ENCODE measurements around the gene CAAP1. TPM values are rescaled to one million over a fixed set of nuclear protein-coding genes. Genes with fewer than 3 reads are reported as not detected.
"Not testable (repeated sequence)": the region's sequence is repeated elsewhere in the genome, so short reads cannot be mapped to it uniquely, and the experiment has no call there.

The CAAP1 gene
- total RNA-seq, 4 donors from 2014 or later, result 13.6 to 18.7 (median 14.8) TPM

GRCh38 chr9:26850995-26851394, 41.6 kb downstream of the CAAP1 start:
- ATAC-seq (ENCODE audit: low FRiP score) (no peak), DNase-seq (ENCODE audit: low spot score) (no peak)
- no peak for TF ChIP-seq CTCF (IDR thresholded peaks at IDR 0.05)

- no peak for ATAC-seq (ENCODE audit: low FRiP score)
- no peak for DNase-seq (ENCODE audit: low spot score)
- no peak for TF ChIP-seq CTCF (IDR thresholded peaks at IDR 0.05)
Measured at GRCh38 chr9:26833792-26834191, 58.8 kb downstream of the CAAP1 start.

DNA sequence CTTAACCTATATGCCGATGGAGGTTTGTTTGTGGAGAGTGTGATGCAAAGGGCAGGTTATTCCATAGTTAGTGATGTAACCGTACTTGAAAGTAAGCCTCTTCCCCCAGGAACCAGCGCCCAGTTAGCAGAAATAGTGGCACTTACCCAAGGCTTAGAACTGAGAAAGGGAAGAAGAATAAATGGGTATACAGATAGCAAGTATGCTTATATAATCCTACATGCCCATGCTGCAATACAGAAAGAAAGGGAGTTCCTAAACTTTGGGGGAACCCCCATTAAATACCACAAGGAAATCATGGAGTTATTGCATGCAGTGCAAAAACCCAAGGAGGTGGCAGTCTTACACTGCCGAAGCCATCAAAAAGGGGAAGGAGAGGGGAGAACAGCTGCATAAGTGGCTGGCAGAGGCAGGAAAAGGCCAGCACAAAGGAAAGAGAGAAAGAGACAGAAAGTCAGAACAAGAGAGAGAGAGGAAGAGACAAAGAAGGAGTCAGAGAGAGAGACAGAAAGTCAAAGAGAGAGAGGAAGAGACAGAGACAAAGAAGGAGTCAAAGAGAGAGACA, 64.1 kb downstream of the CAAP1 start:
- not testable (repeated sequence) for DNase-seq (ENCODE audit: low spot score); ATAC-seq (ENCODE audit: low FRiP score)

DNA sequence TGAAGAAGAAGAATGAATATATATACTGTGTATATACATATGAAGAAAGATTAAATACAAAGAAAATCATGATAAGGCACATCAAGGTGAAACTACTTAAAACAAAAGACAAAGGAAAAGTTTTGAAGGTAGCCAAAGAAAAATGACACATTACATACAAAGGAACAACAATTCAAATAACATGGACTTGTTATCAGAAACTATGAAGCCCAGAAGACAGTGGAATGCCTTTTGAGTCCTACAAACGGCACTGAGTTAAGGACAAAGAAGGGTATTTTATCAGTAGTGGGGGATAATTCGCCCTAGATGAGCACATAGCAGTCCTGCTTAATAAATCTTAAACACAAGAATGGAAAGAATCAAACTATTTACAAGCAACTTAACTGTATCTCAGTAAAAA, 77.8 kb downstream of the CAAP1 start:
- ATAC-seq (ENCODE audit: low FRiP score) (no peak), DNase-seq (ENCODE audit: low spot score) (no peak)
- TF ChIP-seq CTCF (IDR thresholded peaks at IDR 0.05), result no peak

- DNase-seq (ENCODE audit: low spot score) (no peak), ATAC-seq (ENCODE audit: low FRiP score) (no peak)
- no peak for TF ChIP-seq CTCF (IDR thresholded peaks at IDR 0.05)
Measured at GRCh38 chr9:26813247-26813646, 79.4 kb downstream of the CAAP1 start.

DNA sequence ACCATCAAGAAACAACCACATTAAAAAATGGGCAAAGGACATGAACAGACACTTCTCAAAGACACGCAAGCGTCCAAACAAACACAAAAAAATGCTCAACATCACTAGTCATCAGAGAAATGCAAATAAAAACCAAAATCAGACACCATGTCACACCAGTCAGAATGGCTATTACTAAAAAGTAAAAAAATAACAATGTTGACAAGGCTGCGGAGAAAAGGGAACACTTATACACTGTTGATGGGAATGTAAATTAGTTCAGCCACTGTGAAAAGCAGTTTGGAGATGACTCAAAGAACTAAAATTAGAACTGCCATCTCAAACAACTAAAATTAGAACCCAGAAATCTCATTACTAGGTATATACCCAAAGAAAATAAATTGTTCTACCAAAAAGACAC, 80.4 kb downstream of the CAAP1 start:
- DNase-seq (ENCODE audit: low spot score), result no peak
- no peak for TF ChIP-seq CTCF (IDR thresholded peaks at IDR 0.05)
- ATAC-seq (ENCODE audit: low FRiP score), result no peak

DNA sequence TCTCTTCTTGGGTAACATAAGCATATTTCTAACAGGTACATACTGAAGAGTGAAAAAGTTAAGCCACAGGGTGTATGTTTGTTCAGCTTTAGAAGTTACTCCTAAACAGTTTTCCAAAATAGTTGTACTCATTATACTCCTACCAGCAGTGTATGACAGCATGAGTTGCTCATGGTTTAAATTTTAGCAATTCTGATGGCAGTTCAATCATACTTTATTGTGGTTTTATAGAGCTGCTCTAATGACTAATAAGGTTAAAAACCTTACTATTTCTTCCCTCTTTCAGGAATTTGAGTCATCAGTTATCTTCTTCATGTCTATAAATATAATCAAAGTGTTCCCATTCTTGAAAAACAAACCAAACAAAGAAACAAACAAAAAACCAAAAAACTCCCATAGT, 81.5 kb downstream of the CAAP1 start:
- no peak for TF ChIP-seq CTCF (IDR thresholded peaks at IDR 0.05)
- no peak for ATAC-seq (ENCODE audit: low FRiP score)
- DNase-seq (ENCODE audit: low spot score), result no peak

- no peak for TF ChIP-seq CTCF (IDR thresholded peaks at IDR 0.05)
Measured at GRCh38 chr9:26809795-26810194, 82.8 kb downstream of the CAAP1 start.

More at GRCh38 chr9:26809795-26810194, 82.8 kb downstream of the CAAP1 start:
- ATAC-seq (ENCODE audit: low FRiP score), result no peak
- DNase-seq (ENCODE audit: low spot score), result no peak
